Measurements from ENCODE around the gene SMIM7.

DNA sequence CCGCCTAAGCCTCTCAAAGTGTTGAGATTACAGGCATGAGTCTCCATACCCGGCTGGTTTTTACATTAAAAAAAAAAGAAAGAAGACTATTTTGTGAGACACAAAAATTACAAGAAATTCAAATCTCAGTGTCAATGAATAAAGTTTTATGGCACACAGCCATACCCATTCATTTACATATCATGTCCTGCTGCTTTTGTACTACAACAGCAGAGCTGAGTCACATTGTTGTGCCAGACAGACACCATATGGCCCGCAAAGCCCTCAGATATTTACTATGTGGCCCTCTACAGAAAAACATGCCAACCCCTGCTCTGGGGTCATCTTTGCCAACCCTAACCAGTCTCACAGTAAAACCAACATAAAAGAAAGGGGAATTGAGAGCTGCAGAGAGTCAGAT, 5.3 kb downstream of the SMIM7 start:
- TF ChIP-seq, protein P1, sequence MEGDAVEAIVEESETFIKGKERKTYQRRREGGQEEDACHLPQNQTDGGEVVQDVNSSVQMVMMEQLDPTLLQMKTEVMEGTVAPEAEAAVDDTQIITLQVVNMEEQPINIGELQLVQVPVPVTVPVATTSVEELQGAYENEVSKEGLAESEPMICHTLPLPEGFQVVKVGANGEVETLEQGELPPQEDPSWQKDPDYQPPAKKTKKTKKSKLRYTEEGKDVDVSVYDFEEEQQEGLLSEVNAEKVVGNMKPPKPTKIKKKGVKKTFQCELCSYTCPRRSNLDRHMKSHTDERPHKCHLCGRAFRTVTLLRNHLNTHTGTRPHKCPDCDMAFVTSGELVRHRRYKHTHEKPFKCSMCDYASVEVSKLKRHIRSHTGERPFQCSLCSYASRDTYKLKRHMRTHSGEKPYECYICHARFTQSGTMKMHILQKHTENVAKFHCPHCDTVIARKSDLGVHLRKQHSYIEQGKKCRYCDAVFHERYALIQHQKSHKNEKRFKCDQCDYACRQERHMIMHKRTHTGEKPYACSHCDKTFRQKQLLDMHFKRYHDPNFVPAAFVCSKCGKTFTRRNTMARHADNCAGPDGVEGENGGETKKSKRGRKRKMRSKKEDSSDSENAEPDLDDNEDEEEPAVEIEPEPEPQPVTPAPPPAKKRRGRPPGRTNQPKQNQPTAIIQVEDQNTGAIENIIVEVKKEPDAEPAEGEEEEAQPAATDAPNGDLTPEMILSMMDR (IDR thresholded peaks at IDR 0.05), result no peak
- TF ChIP-seq POLR2A (IDR thresholded peaks at IDR 0.05), result no peak

All from heart left ventricle (tissue), 13 donors.